DMS 273 treated with DMSO at 0.1 percent for 48 hours (cell line): ENCODE data around the gene AQP2.

ENCODE experiments used
- DNase-seq: peaks from one replicate; lab custom pipeline; 2025; lab: John Stamatoyannopoulos, UW

AQP2 gene, protein sequence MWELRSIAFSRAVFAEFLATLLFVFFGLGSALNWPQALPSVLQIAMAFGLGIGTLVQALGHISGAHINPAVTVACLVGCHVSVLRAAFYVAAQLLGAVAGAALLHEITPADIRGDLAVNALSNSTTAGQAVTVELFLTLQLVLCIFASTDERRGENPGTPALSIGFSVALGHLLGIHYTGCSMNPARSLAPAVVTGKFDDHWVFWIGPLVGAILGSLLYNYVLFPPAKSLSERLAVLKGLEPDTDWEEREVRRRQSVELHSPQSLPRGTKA

GRCh38 chr12:49950273-49951251 is at the start of gene AQP2:
Gene AQP2 (plus strand): TSS chr12:49950737. CDS start chr12:49950831, 94 bp downstream.
- no peak for DNase-seq

DNA sequence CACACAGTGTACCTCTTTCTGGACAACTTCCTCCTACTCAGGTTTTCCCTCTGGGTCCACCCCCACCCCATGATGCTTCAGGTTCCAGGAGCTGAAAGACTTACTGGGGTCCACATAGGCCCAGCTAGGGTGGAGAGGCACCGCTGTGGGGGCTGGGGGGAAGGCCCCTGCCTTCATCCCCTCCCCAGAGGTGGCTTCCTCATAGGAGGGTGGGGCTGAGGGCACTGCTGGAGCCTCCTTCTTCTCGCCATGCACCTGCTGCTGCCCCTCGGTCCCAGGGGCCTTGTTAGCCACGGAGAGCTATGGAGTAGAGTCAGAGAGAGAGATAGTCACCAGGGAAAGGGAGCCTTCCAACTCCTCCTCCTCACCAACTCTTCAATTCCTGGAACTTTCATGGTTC is 49.5 kb upstream of the AQP2 start:
- DNase-seq, result no peak

- no peak for DNase-seq
These were observed 48.6 kb upstream of the AQP2 start for GRCh38 chr12:49901986-49902385.

DNA sequence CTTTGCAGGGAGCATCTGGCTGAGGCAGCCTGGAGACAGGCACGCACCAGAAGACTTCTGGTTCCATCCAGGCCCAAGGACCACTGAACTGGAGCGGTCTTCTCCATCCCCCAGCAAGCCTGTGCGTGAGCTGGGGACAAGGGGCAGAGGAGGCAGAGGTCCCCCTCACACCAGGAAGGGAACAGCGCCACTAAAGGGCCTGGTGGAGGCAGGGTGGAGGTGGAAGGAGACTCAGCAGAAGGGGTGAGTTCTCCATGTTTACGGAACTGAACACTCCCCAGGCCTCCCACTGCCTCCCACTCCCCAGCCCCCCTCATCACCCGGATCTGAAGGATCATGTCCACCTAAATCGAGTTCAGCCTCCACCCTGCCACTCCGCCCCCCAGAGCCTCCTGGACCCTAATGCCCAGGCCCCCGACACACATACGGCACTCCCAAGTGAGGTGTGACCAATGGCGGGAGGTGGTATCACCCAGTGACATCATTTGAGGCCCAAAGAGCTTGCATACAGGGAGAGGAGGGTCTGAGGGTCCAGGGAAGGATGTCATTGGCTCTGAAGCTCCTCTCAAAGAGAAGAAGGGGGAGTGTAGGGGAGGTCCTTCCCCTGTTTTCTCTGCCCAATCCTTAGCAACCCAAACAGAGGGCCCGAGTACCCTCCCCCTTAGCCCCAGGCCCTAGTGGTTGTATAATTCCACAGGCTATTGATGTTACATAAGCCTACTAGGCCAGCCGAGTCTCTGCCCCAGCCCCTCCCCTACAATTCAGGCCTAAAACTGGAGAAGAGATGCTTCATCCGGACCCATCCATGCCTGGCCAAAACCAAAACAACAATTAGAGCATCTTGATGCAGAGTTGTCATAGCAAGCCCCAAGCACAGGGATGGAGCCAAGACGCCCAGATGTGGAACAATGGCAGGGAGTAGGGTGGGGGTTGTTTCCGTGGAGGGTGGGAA is 47.9 kb upstream of the AQP2 start:
- no peak for DNase-seq

GRCh38 chr12:49903351-49903699 is 47.2 kb upstream of the AQP2 start:
- DNase-seq, result no peak

- no peak for DNase-seq
These were observed 46.7 kb upstream of the AQP2 start, which contains the start of gene FAIM2 for GRCh38 chr12:49903700-49904423. Gene FAIM2 (minus strand): TSS chr12:49903900. CDS start chr12:49903792, 108 bp downstream.

DNA sequence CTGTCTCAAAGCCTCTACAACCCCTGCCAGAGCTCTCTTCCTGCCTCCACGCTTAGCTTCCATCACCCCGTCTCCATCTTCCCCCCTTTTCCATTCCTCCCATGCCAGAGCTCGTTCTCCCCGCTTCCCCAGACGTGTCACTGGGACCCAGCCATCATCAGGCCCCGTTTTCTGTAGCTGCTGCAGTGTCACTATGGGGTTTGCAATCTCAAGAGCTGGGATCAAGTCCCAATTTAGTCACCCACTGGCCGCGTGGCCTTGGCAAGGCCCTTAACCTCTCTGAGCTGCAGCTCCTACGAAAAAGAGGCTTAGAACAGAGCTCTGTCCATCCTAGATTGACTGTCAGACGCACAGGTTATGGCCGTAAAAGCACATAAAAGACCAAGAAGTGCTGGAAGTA is 45.9 kb upstream of the AQP2 start:
- no peak for DNase-seq

GRCh38 chr12:49905718-49906314 is 44.7 kb upstream of the AQP2 start:
- no peak for DNase-seq

DNA sequence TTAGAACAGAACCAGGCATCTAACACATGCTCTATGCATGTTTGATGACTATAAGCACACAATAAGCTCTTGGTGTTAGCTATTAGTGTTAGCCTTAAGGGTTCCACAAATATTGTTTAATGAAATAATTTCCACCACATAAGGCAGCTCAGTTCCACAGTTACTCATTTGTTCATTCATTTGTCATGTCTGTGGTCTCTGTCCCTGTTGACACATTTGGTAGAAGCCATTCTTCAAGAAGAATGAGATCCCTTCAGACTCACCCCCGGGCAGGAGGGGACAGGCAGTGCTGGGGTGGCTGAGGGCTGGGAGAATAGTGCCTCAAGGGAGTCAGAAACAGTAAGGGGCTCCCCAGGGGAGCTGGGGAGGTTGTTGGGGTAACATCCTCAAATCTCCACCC is 43.2 kb upstream of the AQP2 start:
- no peak for DNase-seq

DNA sequence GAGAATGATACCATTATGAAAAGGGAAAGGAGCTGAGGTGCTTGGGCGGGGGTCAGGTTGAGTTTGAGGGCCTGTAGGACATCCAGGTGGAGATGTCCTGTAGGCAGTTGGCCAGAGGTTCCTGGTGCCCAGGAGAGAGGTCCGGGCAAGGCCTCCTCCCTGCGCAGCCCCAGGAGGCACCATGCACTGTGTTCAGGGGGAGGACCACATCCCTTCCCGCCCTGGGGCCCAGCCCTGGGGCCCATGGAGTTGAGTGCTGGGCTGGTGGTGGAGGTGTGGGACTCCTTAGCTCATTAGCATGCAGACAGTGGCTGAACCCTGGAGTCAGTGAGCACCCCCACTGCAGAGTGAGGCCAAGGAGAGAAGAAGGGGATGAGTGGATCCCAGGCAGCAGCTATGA is 41.2 kb upstream of the AQP2 start:
- no peak for DNase-seq

GRCh38 chr12:49909826-49910225 is 40.7 kb upstream of the AQP2 start:
- no peak for DNase-seq

DNA sequence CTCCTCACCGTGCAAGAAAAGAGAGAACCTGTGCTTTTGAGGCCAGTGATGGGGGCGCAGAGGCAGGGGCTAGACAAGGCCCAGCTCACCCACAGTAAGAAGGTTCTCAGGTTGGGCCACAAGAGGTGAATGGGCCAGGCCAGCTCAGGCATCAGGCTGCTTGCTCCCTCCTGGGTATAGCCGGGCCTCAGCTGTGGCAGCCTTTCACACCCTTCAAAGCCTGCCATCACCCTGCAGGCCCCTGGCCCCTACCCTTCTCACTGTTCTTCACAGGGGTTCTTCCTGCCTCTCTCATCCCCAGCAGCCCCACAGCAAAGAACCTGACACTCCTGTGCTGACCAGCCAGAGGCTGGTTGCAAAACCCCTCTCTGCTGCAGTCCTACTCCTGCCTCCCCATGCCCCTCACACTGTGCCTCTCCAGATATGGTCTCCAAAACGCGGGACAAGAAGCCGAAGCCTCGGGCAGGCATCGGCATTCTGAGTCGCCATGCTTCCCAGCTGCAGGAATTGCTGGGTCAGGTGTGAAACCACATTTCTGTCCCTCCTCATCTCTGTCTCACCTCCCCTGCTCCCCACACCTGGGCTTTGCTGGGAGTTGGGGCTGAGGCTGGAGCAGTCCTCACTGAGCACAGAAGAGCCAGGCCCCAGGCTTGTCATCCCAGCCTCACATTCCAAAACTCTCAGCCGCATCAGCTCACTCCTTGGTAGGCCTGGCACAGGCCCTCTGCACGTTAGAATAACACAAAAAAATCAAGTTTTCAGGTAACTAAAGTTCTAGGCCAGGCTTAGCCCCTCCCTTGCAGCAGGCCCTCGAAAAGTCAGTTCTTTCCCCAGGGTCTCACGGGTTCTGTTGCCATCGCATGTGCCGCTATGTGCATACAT is 40.0 kb upstream of the AQP2 start:
- DNase-seq, result no peak

DNA sequence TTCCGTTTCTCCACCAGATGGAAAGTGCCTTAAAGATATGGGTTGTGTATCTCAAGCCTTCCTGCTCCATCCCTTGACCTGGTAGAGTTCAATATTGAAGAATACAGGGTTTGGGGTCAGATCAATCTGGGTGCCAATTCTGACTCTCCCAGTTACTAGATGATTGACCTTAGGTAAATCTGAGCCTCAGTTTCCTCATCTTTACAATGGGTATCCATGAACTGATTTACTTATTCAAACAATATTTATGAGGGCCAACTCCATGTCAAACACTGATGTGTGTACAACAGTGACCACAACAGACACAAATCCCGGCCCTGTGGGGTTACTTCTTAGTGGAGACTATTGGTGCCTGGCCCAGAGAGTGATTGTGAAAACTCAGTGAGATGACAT is 39.3 kb upstream of the AQP2 start:
- no peak for DNase-seq

DNA sequence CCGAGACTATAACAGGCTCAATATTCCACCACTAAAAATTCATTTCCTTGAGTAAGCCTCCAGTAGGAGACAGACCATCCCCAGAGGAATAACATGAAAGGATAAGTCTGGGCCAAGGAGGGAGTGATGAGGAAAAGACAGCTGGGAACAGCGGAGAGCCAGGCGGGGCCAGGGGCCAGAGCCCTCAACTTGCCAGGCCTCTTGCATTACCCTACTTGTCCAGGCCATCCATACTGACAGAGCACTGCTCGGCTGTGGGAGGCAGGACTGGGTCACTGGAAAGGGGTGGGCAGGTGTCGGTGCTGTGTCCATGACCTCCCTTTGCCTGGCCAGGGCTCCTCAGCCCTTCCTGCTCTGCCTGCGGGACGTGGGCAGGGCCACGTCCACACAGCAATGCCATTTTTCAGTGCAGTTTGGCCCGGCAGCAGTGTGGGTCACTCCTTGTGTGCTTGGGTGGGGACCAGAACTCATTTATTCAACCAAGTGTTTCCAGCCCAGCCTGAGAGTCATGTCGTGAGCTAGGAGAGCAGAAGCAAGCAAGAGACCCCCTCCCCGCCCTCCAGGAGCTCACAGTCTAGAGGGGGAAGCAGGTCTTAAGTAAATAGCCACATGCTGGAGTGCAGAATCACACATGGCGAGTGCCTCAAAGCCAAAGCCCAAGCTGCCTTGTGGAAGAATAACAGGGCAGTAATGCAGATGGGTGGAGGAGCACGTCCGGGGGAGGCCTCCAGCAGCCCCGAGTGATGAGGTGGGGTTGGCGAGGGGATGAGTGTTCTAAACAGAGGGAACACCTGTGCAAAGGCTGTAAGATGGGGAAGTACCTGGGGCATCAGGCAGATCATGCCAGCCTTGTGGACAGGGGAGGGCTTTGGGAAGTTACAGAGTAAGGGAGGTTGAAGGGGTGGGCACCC is 37.9 kb upstream of the AQP2 start:
- no peak for DNase-seq

GRCh38 chr12:49916129-49916919 is 34.2 kb upstream of the AQP2 start:
- no peak for DNase-seq

DNA sequence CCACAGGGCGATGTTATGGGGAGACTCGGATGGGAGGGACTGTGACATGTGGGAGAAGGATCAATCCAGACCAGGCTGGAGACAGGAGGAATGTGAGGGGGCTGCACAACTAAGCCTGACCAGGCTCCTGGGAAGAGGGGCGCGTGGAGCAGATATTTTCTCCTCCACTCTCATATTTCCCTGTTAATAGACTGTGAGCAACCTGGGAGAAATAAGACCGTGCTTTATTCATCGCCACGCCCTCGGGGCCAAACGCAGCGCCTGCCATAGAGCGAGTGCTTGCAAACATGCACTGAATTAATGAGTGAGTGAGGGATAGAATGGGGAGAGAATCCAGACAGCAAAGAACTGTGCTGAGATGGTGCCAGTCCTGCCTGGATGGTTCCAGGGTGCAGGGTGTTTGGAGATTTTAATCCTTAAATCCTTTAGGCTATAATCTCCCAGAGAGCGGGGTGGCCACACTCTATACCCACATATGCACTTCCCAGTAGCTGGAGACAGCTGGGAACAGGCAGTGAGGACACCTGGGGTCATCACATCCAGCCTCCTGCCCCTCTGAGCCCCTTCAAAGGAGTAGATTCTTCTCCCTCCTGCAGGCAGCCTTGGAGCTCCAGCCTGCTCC is 33.3 kb upstream of the AQP2 start:
- DNase-seq, result no peak

GRCh38 chr12:49917788-49918173 is 32.8 kb upstream of the AQP2 start:
- DNase-seq, result no peak
